MCF 10A (cell line): ENCODE measurements around the gene HDAC7. TPM values are rescaled to one million over a fixed set of nuclear protein-coding genes. Genes with fewer than 3 reads are reported as not detected.

Experiments used
- BruUV-seq: library from RNA; stranded (reverse); fragments of 400-500 nt; replicated peaks from 2 replicates; lab custom pipeline; 2021; lab: Mats Ljungman, UMichigan
- CTCF ChIA-PET: fragments of 300-600 bp; sonication (Branson Sonifier 250); formaldehyde crosslinking; extraction: SDS; loops from one replicate; lab custom pipeline; 2021; ENCODE audit warnings: antibody characterized with exemption, inconsistent platforms; lab: Yijun Ruan, JAX
- POLR2A ChIA-PET: fragments of 300-600, 350-650 bp; sonication (Branson Sonifier 250); formaldehyde crosslinking; extraction: SDS; loops from one replicate; lab custom pipeline; 2020; ENCODE audit warnings: antibody characterized with exemption, inconsistent platforms; lab: Yijun Ruan, JAX
- DNase-seq: peaks from one replicate; pipeline ENCODE4 v3.0.0-alpha.2; 2018; ENCODE audit not compliant: unreplicated experiment
- H3K27ac Mint-ChIP-seq: one replicate; pipeline ENCODE4 v1.8.0; 2022; ENCODE audit warnings: mild to moderate bottlenecking, low read depth, mixed read lengths; ENCODE audit not compliant: unreplicated experiment
- H3K27me3 Mint-ChIP-seq: one replicate; pipeline ENCODE4 v1.8.0; 2022; ENCODE audit warnings: mixed read lengths; ENCODE audit not compliant: insufficient read depth, unreplicated experiment
- H3K36me3 Mint-ChIP-seq: one replicate; pipeline ENCODE4 v1.8.0; 2022; ENCODE audit warnings: mild to moderate bottlenecking, moderate library complexity, mixed read lengths; ENCODE audit not compliant: insufficient read depth, unreplicated experiment
- H3K4me1 Mint-ChIP-seq: one replicate; pipeline ENCODE4 v1.8.0; 2022; ENCODE audit warnings: mixed read lengths; ENCODE audit not compliant: insufficient read depth, unreplicated experiment
- H3K4me3 Mint-ChIP-seq: one replicate; pipeline ENCODE4 v1.8.0; 2022; ENCODE audit warnings: mild to moderate bottlenecking, moderate library complexity, mixed read lengths; ENCODE audit not compliant: unreplicated experiment
- H3K9me3 Mint-ChIP-seq: one replicate; pipeline ENCODE4 v1.8.0; 2022; ENCODE audit warnings: mixed read lengths; ENCODE audit not compliant: unreplicated experiment
- intact Hi-C: fragments of 100-400 bp; cut with micrococcal nuclease; formaldehyde crosslinking; loops from 2 replicates; pipeline ENCODE4 v1.14.1; 2022
- total RNA-seq: library from RNA; stranded (reverse); gene quantifications from 2 replicates; pipeline ENCODE4 v1.2.3, GENCODE V29; 2022
- TF ChIP-seq, protein P1 (sequence below): fragments of 200-600 bp; IDR thresholded peaks from one replicate; pipeline ENCODE4 v1.8.0; 2022; ENCODE audit warnings: antibody characterized with exemption, mild to moderate bottlenecking; ENCODE audit not compliant: unreplicated experiment

Gene HDAC7
- total RNA-seq, 1 experiment from 2014 or later: 80.1 TPM

DNA sequence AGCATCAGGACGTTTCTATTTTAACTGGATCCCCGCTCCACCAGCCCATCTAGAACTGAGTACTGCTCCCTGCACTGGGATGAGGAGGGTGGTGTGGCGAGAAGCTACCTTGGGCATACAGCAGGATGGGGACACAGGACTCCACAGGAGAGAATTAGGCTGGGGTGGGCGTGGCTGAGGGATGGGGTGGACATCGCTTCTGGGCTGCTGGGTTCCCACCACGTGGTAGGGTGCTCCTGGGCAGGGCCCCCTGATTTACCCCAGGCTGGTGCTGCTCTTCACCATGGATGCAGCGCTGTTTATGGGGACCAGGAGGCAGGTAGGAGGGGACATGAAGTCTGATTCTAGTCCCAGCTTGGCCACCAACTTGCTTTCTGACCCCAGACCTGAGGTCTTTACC lies 43.2 kb upstream of the HDAC7 start:
- H3K4me3 Mint-ChIP-seq: no peak overlapping the region
- peaks cover 35% of the 10 kb centered on the region for H3K36me3 Mint-ChIP-seq
- DNase-seq: no peak
- BruUV-seq: no TSS peak
- ChIA-PET CTCF (interaction anchor here (0.6 to 3.3 kb wide), 11 partner anchors 9 to 229 kb away, joined by 3 to 10 read pairs (median 3); no protein-coding TSS in a partner anchor), POLR2A (interaction anchor here (0.6 to 7.8 kb wide), 11 partner anchors 10 to 94 kb away, joined by 3 to 46 read pairs (median 3); partner anchors contain the start of gene VDR)
- H3K27me3 Mint-ChIP-seq: no peaks in the 10 kb centered on the region
- intact Hi-C loops: loop anchor here (5.0 kb wide), 2 partner anchors 39 to 84 kb away; partner anchors contain the start of gene VDR
- peaks cover 54% of the 10 kb centered on the region for H3K4me1 Mint-ChIP-seq
- TF ChIP-seq, protein P1, sequence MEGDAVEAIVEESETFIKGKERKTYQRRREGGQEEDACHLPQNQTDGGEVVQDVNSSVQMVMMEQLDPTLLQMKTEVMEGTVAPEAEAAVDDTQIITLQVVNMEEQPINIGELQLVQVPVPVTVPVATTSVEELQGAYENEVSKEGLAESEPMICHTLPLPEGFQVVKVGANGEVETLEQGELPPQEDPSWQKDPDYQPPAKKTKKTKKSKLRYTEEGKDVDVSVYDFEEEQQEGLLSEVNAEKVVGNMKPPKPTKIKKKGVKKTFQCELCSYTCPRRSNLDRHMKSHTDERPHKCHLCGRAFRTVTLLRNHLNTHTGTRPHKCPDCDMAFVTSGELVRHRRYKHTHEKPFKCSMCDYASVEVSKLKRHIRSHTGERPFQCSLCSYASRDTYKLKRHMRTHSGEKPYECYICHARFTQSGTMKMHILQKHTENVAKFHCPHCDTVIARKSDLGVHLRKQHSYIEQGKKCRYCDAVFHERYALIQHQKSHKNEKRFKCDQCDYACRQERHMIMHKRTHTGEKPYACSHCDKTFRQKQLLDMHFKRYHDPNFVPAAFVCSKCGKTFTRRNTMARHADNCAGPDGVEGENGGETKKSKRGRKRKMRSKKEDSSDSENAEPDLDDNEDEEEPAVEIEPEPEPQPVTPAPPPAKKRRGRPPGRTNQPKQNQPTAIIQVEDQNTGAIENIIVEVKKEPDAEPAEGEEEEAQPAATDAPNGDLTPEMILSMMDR: no peak
- H3K27ac Mint-ChIP-seq: peak overlapping the region; percentile 81
- H3K9me3 Mint-ChIP-seq: no peaks in the 10 kb centered on the region

DNA sequence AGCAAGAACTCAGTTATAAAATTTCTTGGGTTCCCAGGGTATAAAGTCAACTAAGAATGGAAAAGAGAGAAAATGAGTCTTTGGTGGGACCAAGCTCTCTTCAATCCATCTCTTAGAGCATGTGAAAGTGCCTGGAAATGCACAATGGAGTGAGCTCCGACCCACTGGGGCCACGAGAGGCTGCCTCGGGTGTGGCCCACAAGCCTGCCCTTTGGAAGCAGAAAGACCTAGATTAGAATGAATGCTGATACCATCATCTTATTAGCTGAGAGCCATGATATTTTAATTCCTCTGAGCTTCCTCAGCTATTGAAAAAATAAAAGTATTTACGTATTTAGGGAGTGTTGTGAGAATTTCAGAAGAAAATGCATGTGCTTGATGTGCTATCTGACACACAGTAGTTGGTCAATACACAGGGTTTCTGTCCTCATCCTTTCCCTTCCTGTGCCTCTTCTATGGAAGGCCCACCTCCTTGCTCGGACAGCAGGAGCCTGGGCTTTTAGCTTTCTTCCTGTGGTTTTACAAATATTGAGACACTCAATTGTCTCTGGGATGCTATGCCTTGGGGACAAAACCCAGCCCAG lies 42.6 kb upstream of the HDAC7 start:
- Mint-ChIP-seq H3K4me3 (no peak overlapping the region), H3K9me3 (no peaks in the 10 kb centered on the region), H3K27me3 (no peaks in the 10 kb centered on the region), H3K36me3 (peaks cover 38% of the 10 kb centered on the region), H3K4me1 (peaks cover 49% of the 10 kb centered on the region), H3K27ac (peak overlapping the region; percentile 81)
- intact Hi-C loops: loop anchor here (5.0 kb wide), 2 partner anchors 40 to 85 kb away; partner anchors contain the start of gene VDR
- ChIA-PET POLR2A (interaction anchor here (0.6 to 7.8 kb wide), 8 partner anchors 10 to 244 kb away, joined by 3 to 46 read pairs (median 4); partner anchors contain the start of genes SENP1 and VDR), CTCF (interaction anchor here (0.7 to 3.3 kb wide), 10 partner anchors 8 to 780 kb away, joined by 3 to 10 read pairs (median 4); no protein-coding TSS in a partner anchor)
- no peak for DNase-seq
- no TSS peak for BruUV-seq
- TF ChIP-seq, protein P1: no peak

DNA sequence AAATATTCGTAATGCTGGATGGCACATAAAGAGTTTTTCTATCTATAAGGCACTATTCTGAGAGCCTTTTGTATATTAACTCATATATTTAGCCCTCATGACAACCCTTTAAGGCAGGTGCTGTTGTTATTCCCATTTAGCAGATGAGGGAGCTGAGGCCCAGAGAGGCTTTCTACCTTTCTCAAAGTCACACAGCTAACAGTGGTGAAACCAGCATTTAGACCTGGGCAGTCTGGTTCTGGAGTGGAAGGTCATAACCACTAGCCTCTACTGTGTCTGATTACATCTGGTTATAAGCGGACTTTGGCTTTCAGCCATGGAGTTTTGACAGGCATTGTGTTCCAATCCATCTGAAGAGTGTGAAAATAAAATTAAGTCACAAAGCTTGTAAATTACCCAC lies 41.2 kb upstream of the HDAC7 start:
- Mint-ChIP-seq H3K27ac (peak overlapping the region; percentile 26), H3K4me1 (peaks cover 49% of the 10 kb centered on the region), H3K36me3 (peaks cover 43% of the 10 kb centered on the region), H3K9me3 (no peaks in the 10 kb centered on the region), H3K4me3 (no peak overlapping the region), H3K27me3 (no peaks in the 10 kb centered on the region)
- TSS peak; percentile 97 for BruUV-seq
- ChIA-PET POLR2A (interaction anchor here (0.6 to 7.8 kb wide), 3 partner anchors 21 to 245 kb away, joined by 3 to 46 read pairs (median 5); partner anchors contain the start of genes SENP1 and VDR), CTCF (interaction anchor here (0.6 to 2.4 kb wide), 5 partner anchors 10 to 118 kb away, joined by 3 to 9 read pairs (median 3); no protein-coding TSS in a partner anchor)
- no peak for DNase-seq
- intact Hi-C loops: loop anchor here (5.0 kb wide), 2 partner anchors 41 to 86 kb away; partner anchors contain the start of gene VDR
- TF ChIP-seq, protein P1: no peak

DNA sequence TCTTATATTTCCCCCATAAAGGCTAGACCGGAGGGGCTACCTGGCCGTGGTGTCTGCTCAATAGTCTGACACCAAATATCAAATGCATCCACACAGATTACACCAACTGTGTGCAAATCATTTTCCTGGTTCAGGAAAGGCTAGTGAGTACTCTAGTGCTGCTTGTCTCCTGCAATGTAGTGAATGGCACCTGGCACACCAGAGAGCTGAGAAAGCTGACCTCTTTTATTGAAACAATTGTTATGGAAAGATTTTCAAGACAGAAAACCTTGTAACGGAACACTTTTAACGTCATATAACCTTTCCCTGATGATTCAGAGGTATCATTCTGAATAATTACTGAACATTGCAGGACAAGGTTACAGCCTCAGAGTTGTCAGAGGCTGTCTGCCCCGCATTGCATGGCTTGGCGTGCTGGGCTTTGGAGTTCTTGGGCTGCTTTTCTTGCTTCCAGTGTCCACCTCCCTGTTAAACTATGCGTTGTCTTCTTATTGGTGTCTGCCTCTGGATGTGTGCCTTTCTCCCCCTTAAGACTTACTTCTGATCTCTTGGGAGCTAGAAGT lies 40.7 kb upstream of the HDAC7 start:
- Mint-ChIP-seq H3K27ac (peak overlapping the region; percentile 40), H3K9me3 (no peaks in the 10 kb centered on the region), H3K4me1 (peaks cover 49% of the 10 kb centered on the region), H3K27me3 (no peaks in the 10 kb centered on the region), H3K4me3 (no peak overlapping the region), H3K36me3 (peaks cover 43% of the 10 kb centered on the region)
- BruUV-seq: no TSS peak
- POLR2A ChIA-PET: interaction anchor here (0.6 to 7.8 kb wide), 3 partner anchors 21 to 245 kb away, joined by 3 to 46 read pairs (median 5); partner anchors contain the start of genes SENP1 and VDR
- no peak for DNase-seq
- intact Hi-C loops: loop anchor here (5.0 kb wide), 2 partner anchors 42 to 87 kb away; partner anchors contain the start of gene VDR
- TF ChIP-seq, protein P1: no peak
- CTCF ChIA-PET: interaction anchor here (0.6 to 2.4 kb wide), 5 partner anchors 10 to 89 kb away, joined by 3 to 9 read pairs (median 4); no protein-coding TSS in a partner anchor
